Endothelial cell of umbilical vein (primary cell): Measurements from ENCODE around the gene EDARADD.

ENCODE experiments used
- EZH2 ChIP-seq: IDR thresholded peaks from 2 replicates; pipeline ENCODE4 v1.6.1; 2012; ENCODE audit warnings: borderline replicate concordance, low read depth, mild to moderate bottlenecking, moderate library complexity, low read length, inconsistent platforms; ENCODE audit not compliant: severe bottlenecking
- FOS ChIP-seq: IDR thresholded peaks from 2 replicates; pipeline ENCODE4 v1.6.1; 2011; ENCODE audit warnings: mild to moderate bottlenecking, low read length, moderate library complexity, borderline replicate concordance; ENCODE audit not compliant: insufficient read depth
- GATA2 ChIP-seq: IDR thresholded peaks from 2 replicates; pipeline ENCODE4 v1.7.0; 2011; ENCODE audit warnings: low read depth, mild to moderate bottlenecking, moderate library complexity, mixed read lengths, low read length; ENCODE audit not compliant: insufficient read length, insufficient read depth
- JUN ChIP-seq: IDR thresholded peaks from 2 replicates; pipeline ENCODE4 v1.6.1; 2011; ENCODE audit warnings: borderline replicate concordance, low read depth; ENCODE audit not compliant: insufficient read length, insufficient read depth
- MYC ChIP-seq: IDR thresholded peaks from one replicate; pipeline ENCODE4 v1.6.1; 2011; ENCODE audit warnings: mild to moderate bottlenecking, low read depth, low read length
- POLR2A ChIP-seq: IDR thresholded peaks from 2 replicates; pipeline ENCODE4 v1.6.1; 2012; ENCODE audit warnings: low read depth, mild to moderate bottlenecking, control low read depth, low read length
- POLR2AphosphoS5 ChIP-seq: IDR thresholded peaks from 2 replicates; pipeline ENCODE4 v1.6.1; 2012; ENCODE audit warnings: low read depth, mild to moderate bottlenecking, control low read depth, low read length, moderate library complexity; ENCODE audit not compliant: insufficient read depth
- TF ChIP-seq, protein P1 (sequence below), 2 donors: IDR thresholded peaks; 1 replicate in 1 of 2; 2 replicates in 1 of 2; pipeline ENCODE4 v1.5.1; 2011; ENCODE audit warnings: low read length in 2 of 2, mild to moderate bottlenecking in 2 of 2, moderate library complexity in 2 of 2, control low read depth in 1 of 2, inconsistent platforms in 1 of 2, low read depth in 1 of 2; ENCODE audit not compliant: insufficient read depth in 1 of 2; ENCODE audit errors: extremely low read depth in 1 of 2
- TF ChIP-seq, protein P2 (sequence below): IDR thresholded peaks from 2 replicates; pipeline ENCODE4 v1.6.1; 2011; ENCODE audit not compliant: insufficient read depth, insufficient read length

DNA sequence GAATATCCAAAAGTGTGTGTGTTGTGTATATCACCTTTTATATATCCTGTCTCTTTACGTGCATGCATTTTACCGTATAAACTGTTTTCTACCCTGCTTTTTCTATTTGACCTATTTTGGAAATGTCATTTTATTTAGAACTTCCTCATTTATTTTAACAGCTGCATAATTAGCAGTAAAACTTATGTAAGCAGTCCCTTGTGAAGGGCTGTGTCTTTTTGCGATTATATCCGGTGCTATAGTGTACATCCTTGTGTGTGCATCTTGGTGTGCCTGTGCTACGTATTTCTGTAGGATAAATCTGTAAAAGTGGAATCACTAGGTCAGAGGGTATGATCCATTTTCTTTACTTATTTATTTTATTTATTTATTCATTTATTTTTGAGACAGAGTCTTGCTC, 136.9 kb downstream of the EDARADD start:
- TF ChIP-seq, protein P1, sequence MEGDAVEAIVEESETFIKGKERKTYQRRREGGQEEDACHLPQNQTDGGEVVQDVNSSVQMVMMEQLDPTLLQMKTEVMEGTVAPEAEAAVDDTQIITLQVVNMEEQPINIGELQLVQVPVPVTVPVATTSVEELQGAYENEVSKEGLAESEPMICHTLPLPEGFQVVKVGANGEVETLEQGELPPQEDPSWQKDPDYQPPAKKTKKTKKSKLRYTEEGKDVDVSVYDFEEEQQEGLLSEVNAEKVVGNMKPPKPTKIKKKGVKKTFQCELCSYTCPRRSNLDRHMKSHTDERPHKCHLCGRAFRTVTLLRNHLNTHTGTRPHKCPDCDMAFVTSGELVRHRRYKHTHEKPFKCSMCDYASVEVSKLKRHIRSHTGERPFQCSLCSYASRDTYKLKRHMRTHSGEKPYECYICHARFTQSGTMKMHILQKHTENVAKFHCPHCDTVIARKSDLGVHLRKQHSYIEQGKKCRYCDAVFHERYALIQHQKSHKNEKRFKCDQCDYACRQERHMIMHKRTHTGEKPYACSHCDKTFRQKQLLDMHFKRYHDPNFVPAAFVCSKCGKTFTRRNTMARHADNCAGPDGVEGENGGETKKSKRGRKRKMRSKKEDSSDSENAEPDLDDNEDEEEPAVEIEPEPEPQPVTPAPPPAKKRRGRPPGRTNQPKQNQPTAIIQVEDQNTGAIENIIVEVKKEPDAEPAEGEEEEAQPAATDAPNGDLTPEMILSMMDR (IDR thresholded peaks at IDR 0.05; ENCODE audit: extremely low read depth in 1 of 2, insufficient read depth in 1 of 2, low read depth in 1 of 2, low read length in 2 of 2): no peak
- TF ChIP-seq POLR2A: no peak
- no peak for TF ChIP-seq FOS
- TF ChIP-seq EZH2: no peak
- no peak for TF ChIP-seq POLR2AphosphoS5
- TF ChIP-seq, protein P2, sequence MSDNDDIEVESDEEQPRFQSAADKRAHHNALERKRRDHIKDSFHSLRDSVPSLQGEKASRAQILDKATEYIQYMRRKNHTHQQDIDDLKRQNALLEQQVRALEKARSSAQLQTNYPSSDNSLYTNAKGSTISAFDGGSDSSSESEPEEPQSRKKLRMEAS: no peak
- TF ChIP-seq MYC: no peak
- TF ChIP-seq JUN: no peak
- no peak for TF ChIP-seq GATA2
